Renal cortical epithelial cell (primary cell): ENCODE results near the gene PLD5. TPM values are rescaled to one million over a fixed set of nuclear protein-coding genes. Genes with fewer than 3 reads are reported as not detected.
A peak's percentile ranks its signal among the peaks of the same experiment; 100 is the strongest.

ENCODE experiments used
- DNase-seq: peaks from one replicate; pipeline ENCODE4 v3.0.0-alpha.2; 2011; ENCODE audit warnings: low read depth
- total RNA-seq: library from RNA; depleted of rRNA; stranded (reverse); fragments of >200 nt; gene quantifications from 2 replicates; pipeline ENCODE4 v1.2.3, GENCODE V29; 2014

PLD5 gene
- total RNA-seq: 1.7 and 2.1 TPM in 2 replicates

GRCh38 chr1:242524571-242525359 lies at the start of gene PLD5:
TSS of gene PLD5 (minus strand) at chr1:242524697.
- DNase-seq: no peak

- peak; percentile 84 for DNase-seq
Observed at GRCh38 chr1:242569867-242570266, 45.4 kb upstream of the PLD5 start.

- DNase-seq: no peak
Observed at GRCh38 chr1:242568666-242569065, 44.2 kb upstream of the PLD5 start.

GRCh38 chr1:242567596-242567995 lies 43.1 kb upstream of the PLD5 start:
- no peak for DNase-seq

GRCh38 chr1:242556759-242557158 lies 32.3 kb upstream of the PLD5 start:
- DNase-seq: no peak

GRCh38 chr1:242556276-242556675 lies 31.8 kb upstream of the PLD5 start:
- DNase-seq: peak; percentile 18

- peak; percentile 75 for DNase-seq
Observed at GRCh38 chr1:242554577-242554976, 30.1 kb upstream of the PLD5 start.

GRCh38 chr1:242546849-242547729 lies 22.6 kb upstream of the PLD5 start:
- no peak for DNase-seq

- no peak for DNase-seq
Observed at GRCh38 chr1:242546441-242546840, 21.9 kb upstream of the PLD5 start.

- no peak for DNase-seq
Observed at GRCh38 chr1:242544071-242544470, 19.6 kb upstream of the PLD5 start.

- no peak for DNase-seq
Observed at GRCh38 chr1:242542271-242542670, 17.8 kb upstream of the PLD5 start.

- no peak for DNase-seq
Observed at GRCh38 chr1:242535986-242536385, 11.5 kb upstream of the PLD5 start.

GRCh38 chr1:242534753-242535152 lies 10.3 kb upstream of the PLD5 start:
- peak; percentile 29 for DNase-seq

GRCh38 chr1:242530761-242531160 lies 6.3 kb upstream of the PLD5 start:
- DNase-seq: peak; percentile 57

- no peak for DNase-seq
Observed at GRCh38 chr1:242525769-242526168, 1.3 kb upstream of the PLD5 start.

GRCh38 chr1:242525360-242525722 lies 844 bp upstream of the PLD5 start:
- DNase-seq: no peak

GRCh38 chr1:242523719-242524570 lies 552 bp downstream of the PLD5 start:
- peak; percentile 26 for DNase-seq

GRCh38 chr1:242522996-242523718 lies 1.3 kb downstream of the PLD5 start:
- DNase-seq: no peak

GRCh38 chr1:242522304-242522945 lies 2.1 kb downstream of the PLD5 start:
- peak; percentile 15 for DNase-seq

- no peak for DNase-seq
Observed at GRCh38 chr1:242515555-242515954, 8.9 kb downstream of the PLD5 start.

GRCh38 chr1:242506724-242507123 lies 17.8 kb downstream of the PLD5 start:
- DNase-seq: no peak
